Neuronal stem cell (in vitro differentiated cells): ENCODE data around the gene DLG2.
"Not testable (repeated sequence)": the region's sequence is repeated elsewhere in the genome, so short reads cannot be mapped to it uniquely, and the experiment has no call there.

Experiments
- DNase-seq: peaks from one replicate; pipeline ENCODE4 v3.0.0-alpha.2; 2013; ENCODE audit warnings: low spot score
- H2AFZ ChIP-seq: one replicate; pipeline ENCODE4 v1.6.1; 2013; ENCODE audit warnings: mild to moderate bottlenecking, low read length, inconsistent platforms
- H2AK5ac ChIP-seq: 2 replicates; pipeline ENCODE4 v1.6.1; 2013; ENCODE audit warnings: low read depth, mild to moderate bottlenecking, inconsistent platforms, low read length, moderate library complexity, mixed read lengths
- H2BK120ac ChIP-seq: 2 replicates; pipeline ENCODE4 v1.6.1; 2013; ENCODE audit warnings: low read depth, mild to moderate bottlenecking, inconsistent platforms, low read length, moderate library complexity, mixed read lengths
- H2BK12ac ChIP-seq: one replicate; pipeline ENCODE4 v1.6.1; 2013; ENCODE audit warnings: low read length, inconsistent platforms
- H2BK15ac ChIP-seq: 2 replicates; pipeline ENCODE4 v1.6.1; 2013; ENCODE audit warnings: mild to moderate bottlenecking, low read length, inconsistent platforms, mixed read lengths
- H2BK5ac ChIP-seq: one replicate; pipeline ENCODE4 v1.6.1; 2013; ENCODE audit warnings: inconsistent platforms, mild to moderate bottlenecking, low read length, moderate library complexity
- H3K14ac ChIP-seq: one replicate; pipeline ENCODE4 v1.6.1; 2013; ENCODE audit warnings: low read length, inconsistent platforms
- H3K18ac ChIP-seq: 2 replicates; pipeline ENCODE4 v1.6.1; 2013; ENCODE audit warnings: low read length, inconsistent platforms
- H3K23ac ChIP-seq: 2 replicates; pipeline ENCODE4 v1.6.1; 2013; ENCODE audit warnings: low read depth, mild to moderate bottlenecking, mixed read lengths, low read length, inconsistent platforms; ENCODE audit not compliant: poor library complexity
- H3K27ac ChIP-seq: replicated peaks from 3 replicates; pipeline ENCODE4 v1.5.1; 2013; ENCODE audit warnings: low read length, inconsistent platforms
- H3K27me3 ChIP-seq, 3 experiments: 2 replicates each; pipeline ENCODE4 v1.6.1; 2013; ENCODE audit warnings: low read length in 3 of 3, mild to moderate bottlenecking in 2 of 3, inconsistent platforms in 1 of 3, low read depth in 1 of 3, mixed read lengths in 1 of 3, moderate library complexity in 1 of 3; ENCODE audit not compliant: control insufficient read depth in 3 of 3, insufficient read depth in 3 of 3
- H3K36me3 ChIP-seq, 2 donors: replicated peaks in 1 of 2; 2 replicates each; pipeline ENCODE4 v1.6.1; 2013; ENCODE audit warnings: low read length in 2 of 2; ENCODE audit not compliant: control insufficient read depth in 2 of 2, insufficient read depth in 2 of 2
- H3K4ac ChIP-seq: 2 replicates; pipeline ENCODE4 v1.6.1; 2013; ENCODE audit warnings: inconsistent platforms, mild to moderate bottlenecking, low read length, moderate library complexity
- H3K4me1 ChIP-seq, 2 donors: 1 replicate in 1 of 2; 2 replicates in 1 of 2; pipeline ENCODE4 v1.6.1; 2013; ENCODE audit warnings: low read length in 2 of 2, low read depth in 1 of 2; ENCODE audit not compliant: control insufficient read depth in 2 of 2, insufficient read depth in 1 of 2
- H3K4me2 ChIP-seq: one replicate; pipeline ENCODE4 v1.6.1; 2013; ENCODE audit warnings: mild to moderate bottlenecking, low read length, inconsistent platforms; ENCODE audit not compliant: insufficient read depth, poor library complexity, severe bottlenecking
- H3K4me3 ChIP-seq, 2 donors: 2 replicates each; pipeline ENCODE4 v1.5.1; 2013; ENCODE audit warnings: low read length in 2 of 2, mild to moderate bottlenecking in 2 of 2, inconsistent platforms in 1 of 2, moderate library complexity in 1 of 2
- H3K79me1 ChIP-seq: one replicate; pipeline ENCODE4 v1.6.1; 2013; ENCODE audit warnings: low read depth, mild to moderate bottlenecking, inconsistent platforms, low read length, moderate library complexity
- H3K9ac ChIP-seq: one replicate; pipeline ENCODE4 v1.6.1; 2013; ENCODE audit warnings: mild to moderate bottlenecking, low read depth, low read length, inconsistent platforms; ENCODE audit not compliant: poor library complexity
- H3K9me3 ChIP-seq, 2 donors: replicated peaks in 1 of 2; 2 replicates each; pipeline versions ENCODE3 to v1.6.1; 2013; ENCODE audit warnings: low read length in 2 of 2, mild to moderate bottlenecking in 2 of 2, inconsistent platforms in 1 of 2, low read depth in 1 of 2, mixed read lengths in 1 of 2, moderate library complexity in 1 of 2; ENCODE audit not compliant: control insufficient read depth in 2 of 2, insufficient read depth in 1 of 2
- H4K8ac ChIP-seq: one replicate; pipeline ENCODE4 v1.6.1; 2013; ENCODE audit warnings: low read depth, mild to moderate bottlenecking, inconsistent platforms, low read length, moderate library complexity
- H4K91ac ChIP-seq: one replicate; pipeline ENCODE4 v1.6.1; 2013; ENCODE audit warnings: low read length, low read depth, mild to moderate bottlenecking, inconsistent platforms; ENCODE audit not compliant: poor library complexity
- WGBS, 2 donors: extraction: QIAGEN DNeasy Blood & Tissue Kit; methylation state at CpG; one replicate each; pipeline ENCODE4 v1.1.7; 2013; ENCODE audit warnings: missing lambda C conversion rate in 2 of 2, mixed read lengths in 1 of 2; ENCODE audit not compliant: insufficient read length in 2 of 2, insufficient replicate concordance in 1 of 2; ENCODE audit errors: extremely low coverage in 2 of 2; 5-methylcytosine and 5-hydroxymethylcytosine counted together

DLG2 gene

DNA sequence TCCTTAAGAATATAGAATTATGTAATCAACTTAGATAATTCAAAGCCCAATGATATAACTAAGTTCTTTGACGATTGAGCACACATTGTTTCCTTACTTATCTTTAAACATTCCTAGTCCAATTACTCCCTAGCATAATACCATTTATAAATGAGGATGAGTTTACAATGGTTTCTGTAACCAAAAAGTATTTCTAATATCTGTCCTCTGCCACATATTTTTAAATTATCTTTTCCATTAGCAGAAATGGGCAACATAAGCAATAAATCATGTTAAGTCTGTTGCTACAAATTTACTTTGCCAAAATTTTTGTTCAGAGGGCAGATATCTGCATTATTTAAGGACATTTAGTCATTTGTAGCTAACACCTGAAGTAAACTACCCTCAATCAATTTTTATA, 31.0 kb upstream of the DLG2 start:
- DNase-seq: no peak
- Histone ChIP-seq H3K36me3 (peaks cover 3 to 100% of the 10 kb centered on the region in 2 donors), H3K9me3 (no peaks in the 10 kb centered on the region), H3K79me1 (no peaks in the 10 kb centered on the region), H2BK12ac (no peak overlapping the region), H3K14ac (no peak overlapping the region), H2AK5ac (no peak overlapping the region), H3K9ac (no peak overlapping the region), H3K27ac (no peak overlapping the region), H2BK15ac (no peak overlapping the region), H2AFZ (no peak overlapping the region), H3K4ac (no peak overlapping the region), H2BK120ac (no peak overlapping the region), H3K18ac (no peak overlapping the region), H3K27me3 (no peaks in the 10 kb centered on the region), H4K91ac (no peak overlapping the region), H4K8ac (no peak overlapping the region), H2BK5ac (no peak overlapping the region), H3K23ac (no peak overlapping the region), H3K4me2 (no peak overlapping the region), H3K4me1 (peaks cover 0 to 5% of the 10 kb centered on the region in 2 donors), H3K4me3 (no peak overlapping the region)
- WGBS, 2 donors: no CpG with 5 or more reads among the region's 1 CpG

DNA sequence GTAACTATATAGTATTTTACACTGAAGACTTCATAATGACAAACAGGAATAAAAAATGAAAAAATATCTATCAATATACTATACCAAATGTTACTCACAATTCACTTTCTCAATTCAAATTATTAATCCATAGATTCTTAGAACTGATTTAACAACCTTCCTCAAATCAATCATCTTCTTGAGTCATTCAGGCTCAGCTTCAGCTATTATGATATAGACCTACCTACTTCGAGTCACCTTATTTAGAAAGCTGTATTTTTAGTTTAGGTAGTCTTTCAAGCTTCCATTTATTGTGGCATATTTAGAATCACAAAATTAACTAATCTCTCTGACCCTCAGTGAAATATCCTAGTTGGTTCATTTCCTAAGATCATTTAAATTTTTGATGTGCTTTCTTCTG, 29.6 kb upstream of the DLG2 start:
- Histone ChIP-seq H3K18ac (no peak overlapping the region), H2BK5ac (no peak overlapping the region), H4K91ac (no peak overlapping the region), H3K9ac (no peak overlapping the region), H2BK12ac (no peak overlapping the region), H3K27ac (no peak overlapping the region), H3K23ac (no peak overlapping the region), H3K4me2 (no peak overlapping the region), H3K4me3 (no peak overlapping the region), H3K4ac (no peak overlapping the region), H3K36me3 (peaks cover 3 to 99% of the 10 kb centered on the region in 2 donors), H2AFZ (no peak overlapping the region), H3K14ac (no peak overlapping the region), H2AK5ac (no peak overlapping the region), H4K8ac (no peak overlapping the region), H3K9me3 (no peaks in the 10 kb centered on the region), H2BK120ac (no peak overlapping the region), H3K27me3 (no peaks in the 10 kb centered on the region), H3K79me1 (no peaks in the 10 kb centered on the region), H3K4me1 (peaks cover 0 to 5% of the 10 kb centered on the region in 2 donors), H2BK15ac (no peak overlapping the region)
- DNase-seq: no peak
- WGBS, 2 donors: no CpG with 5 or more reads among the region's 1 CpG

DNA sequence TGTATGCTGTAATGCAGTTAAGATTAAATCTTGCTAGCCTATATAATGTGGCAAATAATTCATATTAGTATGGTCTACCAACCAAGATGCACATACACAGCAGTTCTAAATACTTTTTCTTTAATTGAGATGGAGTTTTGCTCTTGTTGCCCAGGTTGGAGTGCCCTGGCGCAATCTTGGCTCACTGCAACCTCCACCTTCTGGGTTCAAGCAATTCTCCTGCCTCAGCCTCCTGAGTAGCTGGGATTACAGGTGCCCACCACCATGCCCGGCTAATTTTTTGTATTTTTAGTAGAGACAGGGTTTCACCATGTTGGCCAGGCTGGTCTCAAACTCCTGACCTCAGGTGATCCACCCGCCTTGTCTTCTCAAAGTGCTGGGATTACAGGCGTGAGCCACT, 27.2 kb upstream of the DLG2 start:
- not testable (repeated sequence) for H3K4me2 ChIP-seq, H3K27ac ChIP-seq, H3K79me1 ChIP-seq, H2BK5ac ChIP-seq, H4K8ac ChIP-seq, H3K23ac ChIP-seq, H2AK5ac ChIP-seq, H2BK12ac ChIP-seq, H3K4me1 ChIP-seq, H3K27me3 ChIP-seq, H3K14ac ChIP-seq, H2AFZ ChIP-seq, H3K4ac ChIP-seq, DNase-seq, H2BK15ac ChIP-seq, H3K9ac ChIP-seq, H3K18ac ChIP-seq, H2BK120ac ChIP-seq, H4K91ac ChIP-seq, H3K9me3 ChIP-seq, H3K4me3 ChIP-seq
- peaks cover 6 to 88% of the 10 kb centered on the region in 2 donors for H3K36me3 ChIP-seq
- WGBS, 2 donors: no CpG with 5 or more reads among the region's 4 CpGs

DNA sequence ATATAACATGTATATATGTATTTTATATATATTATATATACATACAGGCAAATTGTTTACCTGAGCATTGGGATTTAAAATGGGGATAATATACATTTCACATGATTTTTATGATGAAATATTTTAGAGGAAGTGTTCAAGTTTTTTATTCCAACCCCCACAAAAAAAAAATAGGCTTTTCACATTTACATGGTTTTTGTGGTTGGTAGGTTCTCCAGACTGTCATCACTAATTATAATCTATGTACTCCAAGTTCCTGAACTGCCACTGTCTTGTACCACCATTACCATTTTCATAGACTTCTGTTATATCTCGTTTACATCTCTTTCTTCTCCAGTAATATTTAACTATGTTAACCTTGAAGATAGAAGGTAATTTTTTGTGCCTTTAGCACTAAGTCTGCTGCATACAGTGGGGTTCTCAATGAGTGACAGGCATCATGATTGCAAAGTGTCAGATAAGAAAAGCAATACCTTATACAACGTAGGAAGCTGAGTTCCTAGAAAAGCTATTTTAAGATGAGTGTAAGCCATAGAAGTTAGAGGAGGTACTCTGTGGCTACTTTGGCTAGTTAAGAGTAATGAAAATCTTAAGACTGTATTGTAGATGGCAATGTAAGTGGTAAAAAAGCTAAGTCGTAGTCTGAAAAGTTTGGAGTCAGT, 25.8 kb upstream of the DLG2 start:
- Histone ChIP-seq H3K36me3 (peaks cover 5 to 74% of the 10 kb centered on the region in 2 donors), H2AFZ (no peak overlapping the region), H3K79me1 (no peaks in the 10 kb centered on the region), H2BK5ac (no peak overlapping the region), H3K27ac (no peak overlapping the region), H3K18ac (no peak overlapping the region), H3K27me3 (no peaks in the 10 kb centered on the region), H3K4me3 (no peak overlapping the region), H4K8ac (no peak overlapping the region), H2BK120ac (no peak overlapping the region), H3K4ac (no peak overlapping the region), H3K14ac (no peak overlapping the region), H2BK15ac (no peak overlapping the region), H3K4me2 (no peak overlapping the region), H3K4me1 (no peaks in the 10 kb centered on the region), H2AK5ac (no peak overlapping the region), H2BK12ac (no peak overlapping the region), H3K23ac (no peak overlapping the region), H3K9ac (no peak overlapping the region), H3K9me3 (no peaks in the 10 kb centered on the region), H4K91ac (no peak overlapping the region)
- DNase-seq: no peak
- no CpG with 5 or more reads among the region's 3 CpGs for WGBS, 2 donors
